OCI-LY1 (cell line): ENCODE measurements around the gene ZNF536.

Source experiments
- CTCF ChIP-seq: fragments of 200-600 bp; sonication (generic), shearing (Covaris generic); IDR thresholded peaks from 2 replicates; pipeline ENCODE4 v1.5.1; 2017; ENCODE audit warnings: mild to moderate bottlenecking, antibody characterized with exemption, low read length, moderate library complexity, mixed read lengths
- EZH2 ChIP-seq: fragments of 200-600 bp; sonication (generic), shearing (Covaris generic); IDR thresholded peaks from 2 replicates; pipeline ENCODE4 v1.8.0; 2017; ENCODE audit warnings: borderline replicate concordance, mixed run types, mild to moderate bottlenecking, antibody characterized with exemption, low read length, moderate library complexity, mixed read lengths

- TF ChIP-seq CTCF, result no peak
- no peak for TF ChIP-seq EZH2
These were observed 15.3 kb downstream of the ZNF536 start for GRCh38 chr19:30387311-30388115.
